ENCODE data around the gene LCOR.

Gene LCOR

DNA sequence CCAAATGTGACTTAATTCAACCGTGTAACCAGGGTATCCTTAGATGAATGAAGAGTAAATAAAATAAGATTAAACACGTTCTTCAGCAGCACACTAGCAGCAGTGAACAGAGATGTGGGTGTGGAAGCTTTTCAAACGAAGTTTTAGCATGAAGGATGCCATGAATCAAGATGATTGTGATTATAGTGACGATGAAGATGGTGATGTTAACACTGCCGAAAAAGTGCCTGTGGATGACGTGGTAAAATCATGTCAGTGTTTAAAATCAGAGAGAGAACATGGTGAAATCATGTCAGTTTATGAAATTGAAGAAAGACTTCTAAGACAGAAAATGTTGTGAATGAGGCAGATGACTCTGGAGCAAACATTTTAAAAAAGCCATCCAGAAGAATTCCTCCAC is 19.2 kb downstream of the LCOR start:
- DNase-seq = no peak
- H3K4me1 ChIP-seq (ENCODE audit: control insufficient read depth, insufficient read depth, low read length, poor library complexity, severe bottlenecking) = no peaks in the 10 kb centered on the region
- no peaks in the 10 kb centered on the region for H3K9me3 ChIP-seq (ENCODE audit: control insufficient read depth, low read length)
- H3K27ac ChIP-seq (ENCODE audit: insufficient read depth, low read length, poor library complexity, severe bottlenecking) = no peak overlapping the region
- no peaks in the 10 kb centered on the region for H3K27me3 ChIP-seq (replicated peaks; ENCODE audit: control insufficient read depth, insufficient read depth, low read length, poor library complexity, severe bottlenecking)
- H3K4me3 ChIP-seq (ENCODE audit: insufficient read depth, low read depth, low read length, poor library complexity, severe bottlenecking) = no peak overlapping the region
- no peaks in the 10 kb centered on the region for H3K36me3 ChIP-seq (ENCODE audit: control insufficient read depth, insufficient read depth, low read length)

- Histone ChIP-seq H3K4me3 (ENCODE audit: insufficient read depth, low read depth, low read length, poor library complexity, severe bottlenecking) (no peak overlapping the region), H3K4me1 (ENCODE audit: control insufficient read depth, insufficient read depth, low read length, poor library complexity, severe bottlenecking) (no peaks in the 10 kb centered on the region), H3K27me3 (replicated peaks; ENCODE audit: control insufficient read depth, insufficient read depth, low read length, poor library complexity, severe bottlenecking) (no peaks in the 10 kb centered on the region), H3K9me3 (ENCODE audit: control insufficient read depth, low read length) (no peaks in the 10 kb centered on the region), H3K36me3 (ENCODE audit: control insufficient read depth, insufficient read depth, low read length) (peaks cover 6% of the 10 kb centered on the region), H3K27ac (ENCODE audit: insufficient read depth, low read length, poor library complexity, severe bottlenecking) (no peak overlapping the region)
- no peak for DNase-seq
Measured at GRCh38 chr10:96856317-96856716, 24.2 kb downstream of the LCOR start.

DNA sequence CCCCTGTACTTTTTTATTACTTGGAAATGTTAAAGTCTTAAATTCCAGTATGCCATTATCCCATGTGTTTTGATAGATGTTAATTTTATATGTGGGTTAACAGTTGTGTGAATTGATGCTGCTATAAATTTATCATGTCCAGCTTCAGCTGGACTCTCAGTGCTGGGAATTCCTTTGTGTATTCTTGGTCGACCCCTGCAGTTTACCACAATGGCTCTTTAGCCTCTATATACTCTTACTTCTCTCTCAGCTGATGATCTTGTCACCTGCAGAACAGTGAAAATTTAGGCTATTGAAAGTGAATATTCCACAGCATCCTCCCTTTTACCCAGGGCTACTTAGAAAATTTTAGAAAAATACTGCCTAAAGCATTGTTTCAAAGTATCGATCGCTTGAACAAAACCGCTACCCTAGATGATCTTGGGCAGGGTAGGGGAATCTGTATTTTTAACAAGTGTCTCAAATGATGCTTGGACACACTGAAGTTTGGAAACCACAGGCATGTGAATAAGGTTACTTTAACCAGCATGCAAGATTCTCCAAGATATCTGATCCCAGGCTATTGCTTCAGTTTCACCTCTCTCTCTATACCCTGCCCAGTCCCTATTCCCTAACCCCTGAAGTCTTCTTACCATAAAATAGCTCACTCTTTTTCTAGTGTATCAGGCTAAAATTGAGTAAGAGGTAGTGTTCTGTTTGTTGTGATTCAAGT is 25.4 kb downstream of the LCOR start:
- Histone ChIP-seq H3K9me3 (ENCODE audit: control insufficient read depth, low read length) (no peaks in the 10 kb centered on the region), H3K4me1 (ENCODE audit: control insufficient read depth, insufficient read depth, low read length, poor library complexity, severe bottlenecking) (no peaks in the 10 kb centered on the region), H3K27me3 (replicated peaks; ENCODE audit: control insufficient read depth, insufficient read depth, low read length, poor library complexity, severe bottlenecking) (no peaks in the 10 kb centered on the region), H3K36me3 (ENCODE audit: control insufficient read depth, insufficient read depth, low read length) (peaks cover 6% of the 10 kb centered on the region), H3K4me3 (ENCODE audit: insufficient read depth, low read depth, low read length, poor library complexity, severe bottlenecking) (no peak overlapping the region), H3K27ac (ENCODE audit: insufficient read depth, low read length, poor library complexity, severe bottlenecking) (no peak overlapping the region)
- no peak for DNase-seq

DNA sequence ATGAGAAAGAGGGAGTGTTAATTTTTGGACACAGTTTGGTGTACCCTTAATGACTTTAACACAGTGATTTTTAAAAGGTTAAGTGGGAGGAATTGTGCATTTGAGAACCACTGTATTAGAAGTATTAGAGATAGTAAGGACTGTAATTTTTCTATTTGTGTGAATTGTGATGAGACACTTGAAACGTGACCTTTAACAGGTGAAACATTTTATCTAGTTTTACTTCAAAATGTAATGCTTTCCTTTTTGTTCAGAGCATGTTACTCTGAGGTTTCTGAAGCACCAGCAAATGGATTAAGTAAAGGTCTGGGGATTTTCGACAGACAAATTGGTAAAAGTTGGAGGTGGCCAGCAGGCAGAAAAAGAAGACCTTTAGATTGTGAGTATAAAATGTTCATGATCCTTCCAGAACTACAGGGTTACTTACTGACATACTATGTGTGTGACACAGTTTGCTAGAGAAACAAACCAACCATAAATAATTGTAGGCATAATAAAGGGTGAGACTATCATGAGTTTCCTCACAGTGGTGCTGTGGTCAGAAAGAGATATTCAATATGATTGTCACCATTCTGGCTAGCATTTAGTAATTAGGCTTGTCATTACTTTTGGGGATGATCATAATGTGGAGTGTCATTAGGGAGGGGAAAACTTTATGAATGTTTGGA is 26.1 kb downstream of the LCOR start:
- no peak overlapping the region for H3K4me3 ChIP-seq (ENCODE audit: insufficient read depth, low read depth, low read length, poor library complexity, severe bottlenecking)
- peaks cover 6% of the 10 kb centered on the region for H3K36me3 ChIP-seq (ENCODE audit: control insufficient read depth, insufficient read depth, low read length)
- no peaks in the 10 kb centered on the region for H3K4me1 ChIP-seq (ENCODE audit: control insufficient read depth, insufficient read depth, low read length, poor library complexity, severe bottlenecking)
- no peak overlapping the region for H3K27ac ChIP-seq (ENCODE audit: insufficient read depth, low read length, poor library complexity, severe bottlenecking)
- no peak for DNase-seq
- H3K27me3 ChIP-seq (replicated peaks; ENCODE audit: control insufficient read depth, insufficient read depth, low read length, poor library complexity, severe bottlenecking) = no peaks in the 10 kb centered on the region
- no peaks in the 10 kb centered on the region for H3K9me3 ChIP-seq (ENCODE audit: control insufficient read depth, low read length)

GRCh38 chr10:96858706-96859050 is 26.6 kb downstream of the LCOR start:
- peaks cover 3% of the 10 kb centered on the region for H3K4me1 ChIP-seq (ENCODE audit: control insufficient read depth, insufficient read depth, low read length, poor library complexity, severe bottlenecking)
- no peak for DNase-seq
- H3K9me3 ChIP-seq (ENCODE audit: control insufficient read depth, low read length) = no peaks in the 10 kb centered on the region
- no peak overlapping the region for H3K27ac ChIP-seq (ENCODE audit: insufficient read depth, low read length, poor library complexity, severe bottlenecking)
- no peaks in the 10 kb centered on the region for H3K27me3 ChIP-seq (replicated peaks; ENCODE audit: control insufficient read depth, insufficient read depth, low read length, poor library complexity, severe bottlenecking)
- no peak overlapping the region for H3K4me3 ChIP-seq (ENCODE audit: insufficient read depth, low read depth, low read length, poor library complexity, severe bottlenecking)
- peaks cover 6% of the 10 kb centered on the region for H3K36me3 ChIP-seq (ENCODE audit: control insufficient read depth, insufficient read depth, low read length)

- Histone ChIP-seq H3K36me3 (ENCODE audit: control insufficient read depth, insufficient read depth, low read length) (peaks cover 6% of the 10 kb centered on the region), H3K9me3 (ENCODE audit: control insufficient read depth, low read length) (no peaks in the 10 kb centered on the region), H3K4me1 (ENCODE audit: control insufficient read depth, insufficient read depth, low read length, poor library complexity, severe bottlenecking) (peaks cover 5% of the 10 kb centered on the region), H3K27ac (ENCODE audit: insufficient read depth, low read length, poor library complexity, severe bottlenecking) (no peak overlapping the region), H3K27me3 (replicated peaks; ENCODE audit: control insufficient read depth, insufficient read depth, low read length, poor library complexity, severe bottlenecking) (no peaks in the 10 kb centered on the region), H3K4me3 (ENCODE audit: insufficient read depth, low read depth, low read length, poor library complexity, severe bottlenecking) (no peak overlapping the region)
- DNase-seq = no peak
Measured at GRCh38 chr10:96860631-96861277, 28.7 kb downstream of the LCOR start.

- Histone ChIP-seq H3K27ac (ENCODE audit: insufficient read depth, low read length, poor library complexity, severe bottlenecking) (no peak overlapping the region), H3K4me3 (ENCODE audit: insufficient read depth, low read depth, low read length, poor library complexity, severe bottlenecking) (no peak overlapping the region), H3K4me1 (ENCODE audit: control insufficient read depth, insufficient read depth, low read length, poor library complexity, severe bottlenecking) (peaks cover 5% of the 10 kb centered on the region), H3K36me3 (ENCODE audit: control insufficient read depth, insufficient read depth, low read length) (no peaks in the 10 kb centered on the region), H3K27me3 (replicated peaks; ENCODE audit: control insufficient read depth, insufficient read depth, low read length, poor library complexity, severe bottlenecking) (no peaks in the 10 kb centered on the region), H3K9me3 (ENCODE audit: control insufficient read depth, low read length) (no peaks in the 10 kb centered on the region)
- DNase-seq = no peak
Measured at GRCh38 chr10:96863922-96864543, 31.9 kb downstream of the LCOR start.

DNA sequence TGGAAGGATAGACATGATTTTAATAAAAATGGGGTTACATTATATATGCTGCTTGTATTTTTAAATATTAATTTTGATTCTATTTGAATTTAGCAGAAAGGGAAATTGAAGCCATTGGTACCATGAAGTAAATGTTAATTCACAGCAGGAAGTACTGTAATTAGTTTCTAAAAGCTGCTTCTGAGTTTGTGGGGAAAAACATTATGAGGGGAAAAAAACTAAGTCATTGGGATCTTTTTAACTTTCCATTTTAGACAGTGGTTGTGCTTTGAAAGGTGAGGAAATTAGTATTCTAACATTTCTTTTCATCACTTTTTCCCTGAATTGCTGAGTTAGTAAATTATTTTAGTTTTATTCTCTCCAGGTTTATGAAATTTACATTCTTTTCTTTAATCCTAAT is 41.0 kb downstream of the LCOR start:
- Histone ChIP-seq H3K9me3 (ENCODE audit: control insufficient read depth, low read length) (no peaks in the 10 kb centered on the region), H3K4me1 (ENCODE audit: control insufficient read depth, insufficient read depth, low read length, poor library complexity, severe bottlenecking) (peaks cover 3% of the 10 kb centered on the region), H3K27ac (ENCODE audit: insufficient read depth, low read length, poor library complexity, severe bottlenecking) (no peak overlapping the region), H3K4me3 (ENCODE audit: insufficient read depth, low read depth, low read length, poor library complexity, severe bottlenecking) (no peak overlapping the region), H3K27me3 (replicated peaks; ENCODE audit: control insufficient read depth, insufficient read depth, low read length, poor library complexity, severe bottlenecking) (no peaks in the 10 kb centered on the region), H3K36me3 (ENCODE audit: control insufficient read depth, insufficient read depth, low read length) (peaks cover 2% of the 10 kb centered on the region)
- no peak for DNase-seq

GRCh38 chr10:96873756-96874467 is 41.8 kb downstream of the LCOR start:
- peaks cover 3% of the 10 kb centered on the region for H3K36me3 ChIP-seq (ENCODE audit: control insufficient read depth, insufficient read depth, low read length)
- peaks cover 3% of the 10 kb centered on the region for H3K4me1 ChIP-seq (ENCODE audit: control insufficient read depth, insufficient read depth, low read length, poor library complexity, severe bottlenecking)
- H3K27me3 ChIP-seq (replicated peaks; ENCODE audit: control insufficient read depth, insufficient read depth, low read length, poor library complexity, severe bottlenecking) = no peaks in the 10 kb centered on the region
- no peaks in the 10 kb centered on the region for H3K9me3 ChIP-seq (ENCODE audit: control insufficient read depth, low read length)
- H3K4me3 ChIP-seq (ENCODE audit: insufficient read depth, low read depth, low read length, poor library complexity, severe bottlenecking) = no peak overlapping the region
- no peak overlapping the region for H3K27ac ChIP-seq (ENCODE audit: insufficient read depth, low read length, poor library complexity, severe bottlenecking)
- DNase-seq = no peak

Data from effector memory CD4-positive, alpha-beta T cell (primary cell).